ENCODE measurements around the gene UBE2E1. TPM values are rescaled to one million over a fixed set of nuclear protein-coding genes. Genes with fewer than 3 reads are reported as not detected.
A peak's percentile ranks its signal among the peaks of the same experiment; 100 is the strongest.

Gene UBE2E1
- total and polyA plus RNA-seq, 2 donors (not counting 1 experiment from before 2014, with no cell fraction given), result 46.7 to 63.7 TPM

- ATAC-seq (ENCODE audit: low read depth) (peak; percentile 69), DNase-seq (peak; percentile 74)
- 0% methylated on average over 1 of the region's 5 CpGs for WGBS (ENCODE audit: insufficient coverage)
- Histone ChIP-seq H2AFZ (ENCODE audit: insufficient read depth, low read depth, low read length, poor library complexity, severe bottlenecking) (no peak overlapping the region), H3K27me3 (replicated peaks in 1 of 4; ENCODE audit: control extremely low read depth in 1 of 4, control insufficient read depth in 3 of 4, insufficient read depth in 4 of 4, low read length in 3 of 4) (no peaks in the 10 kb centered on the region), H3K79me2 (ENCODE audit: control insufficient read depth, insufficient read depth, low read length) (peaks cover 75% of the 10 kb centered on the region), H4K20me1 (ENCODE audit: control insufficient read depth, insufficient read depth, low read length, poor library complexity, severe bottlenecking) (peaks cover 27% of the 10 kb centered on the region), H3K27ac (ENCODE audit: low read length in 2 of 2) (peak overlapping the region; percentile 42 to 64), H3K4me1 (ENCODE audit: control insufficient read depth in 2 of 2, insufficient read depth in 2 of 2, low read length in 2 of 2) (peaks cover 60 to 61% of the 10 kb centered on the region in 2 donors), H3K4me3 (ENCODE audit: control extremely low read depth in 1 of 5, extremely low read depth in 1 of 5, insufficient read depth in 1 of 5, low read depth in 2 of 5, low read length in 4 of 5) (peak overlapping the region in 1 of 5 experiments; percentile 52), H3K4me2 (replicated peaks; ENCODE audit: low read depth, low read length, poor library complexity, severe bottlenecking) (peak overlapping the region; percentile 69), H3K9me3 (ENCODE audit: control extremely low read depth in 1 of 3, control insufficient read depth in 2 of 3, insufficient read depth in 1 of 3, low read length in 2 of 3) (no peaks in the 10 kb centered on the region), H3K9ac (ENCODE audit: low read length) (peak overlapping the region; percentile 35), H3K36me3 (replicated peaks in 1 of 2; ENCODE audit: control extremely low read depth in 1 of 2, control insufficient read depth in 1 of 2, extremely low read depth in 1 of 2, insufficient read depth in 2 of 2, low read length in 1 of 2) (no peaks in the 10 kb centered on the region)
- Mint-ChIP-seq H3K4me3 (peak overlapping the region; percentile 81), H3K27ac (peak overlapping the region; percentile 76), H3K27me3 (no peaks in the 10 kb centered on the region), H3K4me1 (peaks cover 70% of the 10 kb centered on the region), H3K9me3 (ENCODE audit: insufficient read depth) (no peaks in the 10 kb centered on the region)
- ChIA-PET POLR2A (interaction anchor here (0.6 to 2.0 kb wide), 6 partner anchors 16 to 89 kb away, joined by 3 to 5 read pairs (median 4); partner anchors contain the start of genes NKIRAS1 and RPL15), CTCF (interaction anchor here (0.6 to 3.0 kb wide), 9 partner anchors 8 to 699 kb away, joined by 3 to 9 read pairs (median 3); no protein-coding TSS in a partner anchor)
- intact Hi-C loops (cut with micrococcal nuclease), result loop anchor here (1.0 to 5.0 kb wide), 2 partner anchors 18 to 118 kb away; partner anchors contain the start of gene NR1D2
- TF ChIP-seq, protein P1, sequence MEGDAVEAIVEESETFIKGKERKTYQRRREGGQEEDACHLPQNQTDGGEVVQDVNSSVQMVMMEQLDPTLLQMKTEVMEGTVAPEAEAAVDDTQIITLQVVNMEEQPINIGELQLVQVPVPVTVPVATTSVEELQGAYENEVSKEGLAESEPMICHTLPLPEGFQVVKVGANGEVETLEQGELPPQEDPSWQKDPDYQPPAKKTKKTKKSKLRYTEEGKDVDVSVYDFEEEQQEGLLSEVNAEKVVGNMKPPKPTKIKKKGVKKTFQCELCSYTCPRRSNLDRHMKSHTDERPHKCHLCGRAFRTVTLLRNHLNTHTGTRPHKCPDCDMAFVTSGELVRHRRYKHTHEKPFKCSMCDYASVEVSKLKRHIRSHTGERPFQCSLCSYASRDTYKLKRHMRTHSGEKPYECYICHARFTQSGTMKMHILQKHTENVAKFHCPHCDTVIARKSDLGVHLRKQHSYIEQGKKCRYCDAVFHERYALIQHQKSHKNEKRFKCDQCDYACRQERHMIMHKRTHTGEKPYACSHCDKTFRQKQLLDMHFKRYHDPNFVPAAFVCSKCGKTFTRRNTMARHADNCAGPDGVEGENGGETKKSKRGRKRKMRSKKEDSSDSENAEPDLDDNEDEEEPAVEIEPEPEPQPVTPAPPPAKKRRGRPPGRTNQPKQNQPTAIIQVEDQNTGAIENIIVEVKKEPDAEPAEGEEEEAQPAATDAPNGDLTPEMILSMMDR (IDR thresholded peaks at IDR 0.05), result no peak
- TF ChIP-seq EZH2 (IDR thresholded peaks at IDR 0.05; ENCODE audit: borderline replicate concordance, insufficient read depth, low read depth, low read length, poor library complexity, severe bottlenecking), result no peak
These were observed 23.6 kb downstream of the UBE2E1 start for GRCh38 chr3:23829242-23829934.

Measured in B cell (primary cell).